Measurements from ENCODE around the gene SRGAP1.

DNA sequence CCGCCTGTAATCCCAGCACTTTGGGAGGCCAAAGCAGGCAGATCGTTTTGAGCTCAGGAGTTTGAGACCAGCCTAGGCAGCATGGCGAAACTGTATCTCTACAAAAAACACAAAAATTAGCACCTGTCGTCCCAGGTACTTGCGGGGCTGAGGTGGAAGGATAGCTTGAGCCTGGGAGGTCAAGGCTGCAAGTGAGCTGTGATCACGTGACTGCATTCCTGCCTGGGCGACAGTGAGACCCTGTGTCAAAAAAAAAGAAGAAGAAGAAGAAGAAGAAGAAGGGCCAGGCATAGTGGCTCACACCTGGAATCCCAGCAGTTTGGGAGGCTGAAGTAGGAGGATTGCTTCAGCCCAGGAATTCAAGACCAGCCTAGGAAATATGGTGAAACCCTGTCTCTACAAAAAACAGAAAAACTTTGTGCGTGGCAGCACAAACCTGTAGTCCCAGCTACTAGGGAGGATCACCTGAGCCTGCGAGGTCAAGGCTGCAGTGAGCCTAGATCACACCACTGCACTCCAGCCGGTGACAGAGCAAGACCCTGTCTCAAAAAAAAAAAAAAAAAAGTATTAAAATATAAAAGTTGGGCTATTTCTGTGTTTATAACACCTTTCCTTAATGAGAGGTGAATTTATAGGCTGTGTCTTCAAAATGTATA lies 49.3 kb upstream of the SRGAP1 start:
- TF ChIP-seq GATA2 (IDR thresholded peaks at IDR 0.05; ENCODE audit: low read depth, low read length), result no peak
- no peak for TF ChIP-seq GATA3 (IDR thresholded peaks at IDR 0.05; ENCODE audit: low read depth, low read length)

Measured in SH-SY5Y (cell line).